Keratinocyte (primary cell): ENCODE data around the gene KRT79.

Source experiments
- EZH2 ChIP-seq: IDR thresholded peaks from one replicate; pipeline ENCODE4 v1.6.1; 2012; ENCODE audit warnings: inconsistent platforms, mild to moderate bottlenecking, low read length, moderate library complexity
- TF ChIP-seq, protein P1 (sequence below), 3 experiments: IDR thresholded peaks in 1 of 3; conservative IDR thresholded peaks in 1 of 3; optimal IDR thresholded peaks in 1 of 3; 2 replicates in 2 of 3; 3 replicates in 1 of 3; pipeline versions ENCODE3 to v1.5.1; 2011; ENCODE audit warnings: low read length in 3 of 3, mild to moderate bottlenecking in 3 of 3, moderate library complexity in 2 of 3, control low read depth in 1 of 3, inconsistent platforms in 1 of 3; ENCODE audit not compliant: insufficient read depth in 2 of 3; ENCODE audit errors: extremely low read depth in 1 of 3

DNA sequence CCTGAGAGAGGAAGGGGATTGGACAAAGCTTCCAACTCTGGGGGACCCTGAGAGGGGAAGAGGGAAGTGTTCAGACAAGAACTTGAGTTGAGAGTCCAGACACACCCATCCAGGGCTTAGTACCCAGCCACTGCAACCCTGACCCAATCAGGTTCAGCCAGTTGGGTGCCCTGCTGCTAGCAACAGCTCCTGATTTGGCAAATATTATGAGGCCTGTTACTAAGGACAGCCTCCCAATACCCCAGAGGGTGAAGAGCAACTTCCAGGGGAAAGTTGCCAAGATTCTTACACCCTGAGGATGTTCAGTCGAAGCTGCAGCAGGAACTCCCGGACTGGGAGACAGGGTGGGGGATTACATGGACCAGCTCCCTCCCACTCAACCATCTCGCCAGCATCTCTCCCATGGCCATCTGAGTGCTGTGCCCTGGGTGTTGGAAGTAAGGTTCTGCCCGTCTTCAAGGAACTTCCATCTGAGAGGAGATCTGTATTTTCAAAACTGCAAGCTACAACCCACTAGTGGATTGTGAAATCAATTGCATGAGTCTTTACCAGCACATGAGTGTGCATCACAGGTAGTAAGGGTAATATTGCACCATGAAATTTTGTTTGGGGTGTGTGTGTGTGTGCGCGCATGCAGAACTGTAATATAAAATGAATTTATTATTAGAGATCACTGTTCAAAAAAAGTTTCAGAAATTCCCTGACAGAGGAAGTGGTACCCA, 26.2 kb upstream of the KRT79 start:
- TF ChIP-seq, protein P1, sequence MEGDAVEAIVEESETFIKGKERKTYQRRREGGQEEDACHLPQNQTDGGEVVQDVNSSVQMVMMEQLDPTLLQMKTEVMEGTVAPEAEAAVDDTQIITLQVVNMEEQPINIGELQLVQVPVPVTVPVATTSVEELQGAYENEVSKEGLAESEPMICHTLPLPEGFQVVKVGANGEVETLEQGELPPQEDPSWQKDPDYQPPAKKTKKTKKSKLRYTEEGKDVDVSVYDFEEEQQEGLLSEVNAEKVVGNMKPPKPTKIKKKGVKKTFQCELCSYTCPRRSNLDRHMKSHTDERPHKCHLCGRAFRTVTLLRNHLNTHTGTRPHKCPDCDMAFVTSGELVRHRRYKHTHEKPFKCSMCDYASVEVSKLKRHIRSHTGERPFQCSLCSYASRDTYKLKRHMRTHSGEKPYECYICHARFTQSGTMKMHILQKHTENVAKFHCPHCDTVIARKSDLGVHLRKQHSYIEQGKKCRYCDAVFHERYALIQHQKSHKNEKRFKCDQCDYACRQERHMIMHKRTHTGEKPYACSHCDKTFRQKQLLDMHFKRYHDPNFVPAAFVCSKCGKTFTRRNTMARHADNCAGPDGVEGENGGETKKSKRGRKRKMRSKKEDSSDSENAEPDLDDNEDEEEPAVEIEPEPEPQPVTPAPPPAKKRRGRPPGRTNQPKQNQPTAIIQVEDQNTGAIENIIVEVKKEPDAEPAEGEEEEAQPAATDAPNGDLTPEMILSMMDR (optimal IDR thresholded peaks at IDR 0.05 in 1 of 3, IDR thresholded peaks at IDR 0.05 in 1 of 3, conservative IDR thresholded peaks at IDR 0.05 in 1 of 3; ENCODE audit: extremely low read depth in 1 of 3, insufficient read depth in 2 of 3, low read length in 3 of 3), result no peak
- no peak for TF ChIP-seq EZH2
